Suprapubic skin (tissue), 4 donors: ENCODE measurements around the gene SEMA3A. TPM values are rescaled to one million over a fixed set of nuclear protein-coding genes. Genes with fewer than 3 reads are reported as not detected.

Experiments
- DNase-seq, 2 donors: peaks; one replicate each; pipeline ENCODE4 v3.0.0-alpha.2; 2019; ENCODE audit warnings: low spot score in 2 of 2
- H3K27ac ChIP-seq: fragments of 200-600 bp; sonication (generic); one replicate; pipeline ENCODE4 v1.5.1; 2019
- H3K27me3 ChIP-seq: fragments of 200-600 bp; sonication (generic); one replicate; pipeline ENCODE4 v1.5.1; 2019
- H3K36me3 ChIP-seq: fragments of 200-600 bp; sonication (generic); one replicate; pipeline ENCODE4 v1.5.1; 2019
- H3K4me1 ChIP-seq: fragments of 200-600 bp; sonication (generic); one replicate; pipeline ENCODE4 v1.5.1; 2019
- H3K4me3 ChIP-seq: fragments of 200-600 bp; sonication (generic); one replicate; pipeline ENCODE4 v1.5.1; 2019; ENCODE audit warnings: mild to moderate bottlenecking
- H3K9me3 ChIP-seq: fragments of 200-600 bp; sonication (generic); one replicate; pipeline ENCODE4 v1.5.1; 2019
- CTCF ChIP-seq, 2 donors: fragments of 200-600 bp in 1 of 2; fragments of 450-650 bp in 1 of 2; sonication (generic) in 1 of 2; IDR thresholded peaks; one replicate each; pipeline ENCODE4 v1.5.1; 2016 to 2019; ENCODE audit warnings: antibody characterized with exemption in 2 of 2, mild to moderate bottlenecking in 1 of 2, moderate library complexity in 1 of 2
- EP300 ChIP-seq: sonication (generic); formaldehyde crosslinking; IDR thresholded peaks from one replicate; pipeline ENCODE4 v1.6.1; 2017; ENCODE audit warnings: antibody characterized with exemption
- POLR2A ChIP-seq, 2 donors: fragments of 450-650 bp; IDR thresholded peaks; one replicate each; pipeline ENCODE4 v1.6.1; 2017; ENCODE audit warnings: antibody characterized with exemption in 2 of 2, mild to moderate bottlenecking in 2 of 2, moderate library complexity in 2 of 2
- POLR2AphosphoS5 ChIP-seq, 3 donors: sonication (generic); formaldehyde crosslinking; IDR thresholded peaks; one replicate each; pipeline ENCODE4 v1.6.1; 2017; ENCODE audit warnings: antibody characterized with exemption in 3 of 3
- WGBS: methylation state at CpG from one replicate; pipeline ENCODE4 v1.1.5; 2018; 5-methylcytosine and 5-hydroxymethylcytosine counted together
- total RNA-seq, 4 donors: library from RNA; depleted of rRNA; stranded (reverse); fragments of >200 nt; gene quantifications; one replicate each; pipeline ENCODE4 v1.1.0, GENCODE V29; 2016

SEMA3A gene
- total RNA-seq, 4 donors from 2014 or later, result 1.1 to 7.3 (median 3.2) TPM

- DNase-seq, result no peak
- TF ChIP-seq CTCF (IDR thresholded peaks at IDR 0.05) (no peak), EP300 (no peak), POLR2AphosphoS5 (IDR thresholded peaks at IDR 0.05) (no peak), POLR2A (IDR thresholded peaks at IDR 0.05) (no peak)
- no peaks in the 10 kb centered on the region for H3K4me1 ChIP-seq
- H3K27me3 ChIP-seq, result no peaks in the 10 kb centered on the region
- H3K27ac ChIP-seq, result no peak overlapping the region
- no peak overlapping the region for H3K4me3 ChIP-seq
- no peaks in the 10 kb centered on the region for H3K9me3 ChIP-seq
- no peaks in the 10 kb centered on the region for H3K36me3 ChIP-seq
Measured at GRCh38 chr7:84049071-84049836, 145.3 kb downstream of the SEMA3A start.

GRCh38 chr7:84047085-84047484 lies 147.5 kb downstream of the SEMA3A start:
- Histone ChIP-seq H3K27ac (no peak overlapping the region), H3K9me3 (no peaks in the 10 kb centered on the region), H3K4me3 (no peak overlapping the region), H3K27me3 (no peaks in the 10 kb centered on the region), H3K36me3 (no peaks in the 10 kb centered on the region), H3K4me1 (no peaks in the 10 kb centered on the region)
- 68% methylated on average over 2 of the region's 2 CpGs for WGBS
- DNase-seq, result no peak
- TF ChIP-seq POLR2A (IDR thresholded peaks at IDR 0.05), result no peak

GRCh38 chr7:84044834-84045233 lies 149.8 kb downstream of the SEMA3A start:
- no peak overlapping the region for H3K4me3 ChIP-seq
- 71% methylated on average over 2 of the region's 2 CpGs for WGBS
- H3K9me3 ChIP-seq, result no peaks in the 10 kb centered on the region
- TF ChIP-seq POLR2A (IDR thresholded peaks at IDR 0.05), result no peak
- no peak for TF ChIP-seq POLR2AphosphoS5 (IDR thresholded peaks at IDR 0.05)
- TF ChIP-seq CTCF (IDR thresholded peaks at IDR 0.05), result no peak
- no peak for TF ChIP-seq EP300
- H3K27me3 ChIP-seq, result no peaks in the 10 kb centered on the region
- H3K4me1 ChIP-seq, result no peaks in the 10 kb centered on the region
- no peak overlapping the region for H3K27ac ChIP-seq
- H3K36me3 ChIP-seq, result no peaks in the 10 kb centered on the region
- DNase-seq, result no peak

DNA sequence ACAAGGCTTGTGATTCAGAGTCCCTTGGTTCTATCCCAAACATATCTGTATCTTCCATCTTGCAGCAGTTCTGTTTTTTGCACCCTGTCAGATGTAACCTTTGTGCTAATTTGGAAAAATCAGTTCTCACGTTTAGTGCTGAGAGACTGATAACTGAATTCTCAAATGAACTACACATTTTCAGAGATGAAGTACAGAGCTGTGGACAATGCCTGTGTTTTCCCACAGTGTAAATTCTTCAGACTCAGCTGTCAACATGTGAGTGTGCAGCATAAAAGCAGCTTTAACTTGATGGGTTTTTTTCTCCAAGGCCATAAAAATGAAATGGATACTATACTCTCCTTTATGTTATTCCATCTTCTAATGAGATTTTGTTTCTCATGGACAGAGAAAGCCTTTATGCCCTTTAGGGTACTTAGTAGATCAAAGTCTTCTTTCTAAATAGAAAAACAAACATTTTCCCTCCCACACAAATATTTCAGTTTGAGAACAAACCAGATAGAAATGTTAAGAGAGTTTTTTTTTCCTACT lies 150.9 kb downstream of the SEMA3A start:
- H3K4me3 ChIP-seq, result no peak overlapping the region
- H3K27ac ChIP-seq, result no peak overlapping the region
- no peak for DNase-seq
- no peaks in the 10 kb centered on the region for H3K9me3 ChIP-seq
- TF ChIP-seq CTCF (IDR thresholded peaks at IDR 0.05), result no peak
- WGBS, result 29% methylated on average over 1 of the region's 1 CpG
- no peaks in the 10 kb centered on the region for H3K4me1 ChIP-seq
- H3K27me3 ChIP-seq, result no peaks in the 10 kb centered on the region
- H3K36me3 ChIP-seq, result no peaks in the 10 kb centered on the region

DNA sequence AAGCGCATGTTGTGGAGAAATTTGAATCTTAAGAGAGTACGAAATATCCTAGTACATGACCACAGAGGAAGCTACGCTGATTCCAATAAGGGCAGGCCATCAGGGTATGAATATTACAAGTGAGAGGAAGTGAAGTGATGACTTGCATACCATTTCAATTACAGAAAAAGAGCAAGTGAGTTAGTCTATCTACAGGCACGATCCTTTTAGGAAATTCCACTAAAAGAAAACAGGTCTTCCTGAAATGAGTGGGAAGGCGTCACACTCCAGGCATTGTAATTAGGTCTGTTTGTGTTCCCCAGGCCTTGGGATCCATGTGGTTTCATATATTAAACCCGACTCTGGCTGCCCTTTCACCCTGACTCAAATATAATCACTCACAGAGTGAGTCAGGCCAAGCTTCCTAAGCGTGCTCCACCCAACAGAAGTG lies 152.5 kb downstream of the SEMA3A start:
- Histone ChIP-seq H3K9me3 (no peaks in the 10 kb centered on the region), H3K27ac (no peak overlapping the region)

More for the DNA sequence above, 152.5 kb downstream of the SEMA3A start:
- Histone ChIP-seq H3K36me3 (no peaks in the 10 kb centered on the region), H3K27me3 (no peaks in the 10 kb centered on the region), H3K4me1 (no peaks in the 10 kb centered on the region), H3K4me3 (no peak overlapping the region)
- TF ChIP-seq CTCF (IDR thresholded peaks at IDR 0.05), result no peak
- no peak for TF ChIP-seq EP300
- no peak for TF ChIP-seq POLR2AphosphoS5 (IDR thresholded peaks at IDR 0.05)
- TF ChIP-seq POLR2A (IDR thresholded peaks at IDR 0.05), result no peak
- DNase-seq, result no peak
- WGBS, result 78% methylated on average over 7 of the region's 7 CpGs
